ENCODE data around the gene RAB6B. TPM values are rescaled to one million over a fixed set of nuclear protein-coding genes. Genes with fewer than 3 reads are reported as not detected.

RAB6B gene
- total RNA-seq, 1 experiment from 2014 or later, result 18.0 TPM

DNA sequence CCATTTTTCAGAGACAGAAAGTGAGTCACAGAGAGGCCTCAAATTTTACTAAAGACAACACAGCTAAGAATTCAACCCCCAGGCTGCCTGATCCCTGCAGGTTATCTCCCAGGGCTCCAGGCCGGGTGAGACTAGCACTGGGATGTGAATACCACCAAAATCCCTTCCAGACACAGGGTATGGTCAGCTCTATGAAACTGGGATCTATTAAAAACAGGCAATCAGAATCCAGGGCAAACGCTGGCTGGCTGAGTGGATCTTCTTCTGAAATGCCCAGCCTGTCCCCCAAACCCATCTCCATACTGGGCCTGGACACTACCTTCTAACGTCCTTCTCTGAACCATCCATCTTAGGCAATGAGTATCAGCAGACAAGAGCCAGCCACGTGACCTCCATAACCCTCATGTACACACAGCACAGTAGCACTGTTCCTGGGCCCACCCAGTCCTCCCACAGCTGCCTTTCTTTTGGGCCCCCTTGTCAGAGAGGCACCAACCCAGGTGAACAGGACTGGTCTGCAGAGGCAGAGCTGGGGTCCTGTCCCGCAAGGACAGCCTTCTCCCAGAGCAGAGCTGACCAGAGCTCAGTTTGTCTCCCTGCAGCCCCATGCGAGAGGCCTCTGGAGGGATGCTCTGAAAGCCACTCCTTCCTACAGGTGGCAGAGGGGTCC lies 1.9 kb downstream of the RAB6B start (continued):
- TF ChIP-seq, protein P1, sequence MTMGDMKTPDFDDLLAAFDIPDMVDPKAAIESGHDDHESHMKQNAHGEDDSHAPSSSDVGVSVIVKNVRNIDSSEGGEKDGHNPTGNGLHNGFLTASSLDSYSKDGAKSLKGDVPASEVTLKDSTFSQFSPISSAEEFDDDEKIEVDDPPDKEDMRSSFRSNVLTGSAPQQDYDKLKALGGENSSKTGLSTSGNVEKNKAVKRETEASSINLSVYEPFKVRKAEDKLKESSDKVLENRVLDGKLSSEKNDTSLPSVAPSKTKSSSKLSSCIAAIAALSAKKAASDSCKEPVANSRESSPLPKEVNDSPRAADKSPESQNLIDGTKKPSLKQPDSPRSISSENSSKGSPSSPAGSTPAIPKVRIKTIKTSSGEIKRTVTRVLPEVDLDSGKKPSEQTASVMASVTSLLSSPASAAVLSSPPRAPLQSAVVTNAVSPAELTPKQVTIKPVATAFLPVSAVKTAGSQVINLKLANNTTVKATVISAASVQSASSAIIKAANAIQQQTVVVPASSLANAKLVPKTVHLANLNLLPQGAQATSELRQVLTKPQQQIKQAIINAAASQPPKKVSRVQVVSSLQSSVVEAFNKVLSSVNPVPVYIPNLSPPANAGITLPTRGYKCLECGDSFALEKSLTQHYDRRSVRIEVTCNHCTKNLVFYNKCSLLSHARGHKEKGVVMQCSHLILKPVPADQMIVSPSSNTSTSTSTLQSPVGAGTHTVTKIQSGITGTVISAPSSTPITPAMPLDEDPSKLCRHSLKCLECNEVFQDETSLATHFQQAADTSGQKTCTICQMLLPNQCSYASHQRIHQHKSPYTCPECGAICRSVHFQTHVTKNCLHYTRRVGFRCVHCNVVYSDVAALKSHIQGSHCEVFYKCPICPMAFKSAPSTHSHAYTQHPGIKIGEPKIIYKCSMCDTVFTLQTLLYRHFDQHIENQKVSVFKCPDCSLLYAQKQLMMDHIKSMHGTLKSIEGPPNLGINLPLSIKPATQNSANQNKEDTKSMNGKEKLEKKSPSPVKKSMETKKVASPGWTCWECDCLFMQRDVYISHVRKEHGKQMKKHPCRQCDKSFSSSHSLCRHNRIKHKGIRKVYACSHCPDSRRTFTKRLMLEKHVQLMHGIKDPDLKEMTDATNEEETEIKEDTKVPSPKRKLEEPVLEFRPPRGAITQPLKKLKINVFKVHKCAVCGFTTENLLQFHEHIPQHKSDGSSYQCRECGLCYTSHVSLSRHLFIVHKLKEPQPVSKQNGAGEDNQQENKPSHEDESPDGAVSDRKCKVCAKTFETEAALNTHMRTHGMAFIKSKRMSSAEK (CRISPR knock-in tag; IDR thresholded peaks at IDR 0.05; ENCODE audit: borderline replicate concordance), result no peak
- TF ChIP-seq, protein P2, sequence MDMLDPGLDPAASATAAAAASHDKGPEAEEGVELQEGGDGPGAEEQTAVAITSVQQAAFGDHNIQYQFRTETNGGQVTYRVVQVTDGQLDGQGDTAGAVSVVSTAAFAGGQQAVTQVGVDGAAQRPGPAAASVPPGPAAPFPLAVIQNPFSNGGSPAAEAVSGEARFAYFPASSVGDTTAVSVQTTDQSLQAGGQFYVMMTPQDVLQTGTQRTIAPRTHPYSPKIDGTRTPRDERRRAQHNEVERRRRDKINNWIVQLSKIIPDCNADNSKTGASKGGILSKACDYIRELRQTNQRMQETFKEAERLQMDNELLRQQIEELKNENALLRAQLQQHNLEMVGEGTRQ (CRISPR knock-in tag; IDR thresholded peaks at IDR 0.05), result no peak
- TF ChIP-seq, protein P3, sequence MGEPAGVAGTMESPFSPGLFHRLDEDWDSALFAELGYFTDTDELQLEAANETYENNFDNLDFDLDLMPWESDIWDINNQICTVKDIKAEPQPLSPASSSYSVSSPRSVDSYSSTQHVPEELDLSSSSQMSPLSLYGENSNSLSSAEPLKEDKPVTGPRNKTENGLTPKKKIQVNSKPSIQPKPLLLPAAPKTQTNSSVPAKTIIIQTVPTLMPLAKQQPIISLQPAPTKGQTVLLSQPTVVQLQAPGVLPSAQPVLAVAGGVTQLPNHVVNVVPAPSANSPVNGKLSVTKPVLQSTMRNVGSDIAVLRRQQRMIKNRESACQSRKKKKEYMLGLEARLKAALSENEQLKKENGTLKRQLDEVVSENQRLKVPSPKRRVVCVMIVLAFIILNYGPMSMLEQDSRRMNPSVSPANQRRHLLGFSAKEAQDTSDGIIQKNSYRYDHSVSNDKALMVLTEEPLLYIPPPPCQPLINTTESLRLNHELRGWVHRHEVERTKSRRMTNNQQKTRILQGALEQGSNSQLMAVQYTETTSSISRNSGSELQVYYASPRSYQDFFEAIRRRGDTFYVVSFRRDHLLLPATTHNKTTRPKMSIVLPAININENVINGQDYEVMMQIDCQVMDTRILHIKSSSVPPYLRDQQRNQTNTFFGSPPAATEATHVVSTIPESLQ (CRISPR knock-in tag; IDR thresholded peaks at IDR 0.05), result no peak
- no peak for TF ChIP-seq ZNF219 (CRISPR knock-in tag; IDR thresholded peaks at IDR 0.05; ENCODE audit: borderline replicate concordance)
- TF ChIP-seq NR3C1 (CRISPR knock-in tag; conservative IDR thresholded peaks at IDR 0.05; ENCODE audit: low read depth), result no peak
- TF ChIP-seq, protein P4, sequence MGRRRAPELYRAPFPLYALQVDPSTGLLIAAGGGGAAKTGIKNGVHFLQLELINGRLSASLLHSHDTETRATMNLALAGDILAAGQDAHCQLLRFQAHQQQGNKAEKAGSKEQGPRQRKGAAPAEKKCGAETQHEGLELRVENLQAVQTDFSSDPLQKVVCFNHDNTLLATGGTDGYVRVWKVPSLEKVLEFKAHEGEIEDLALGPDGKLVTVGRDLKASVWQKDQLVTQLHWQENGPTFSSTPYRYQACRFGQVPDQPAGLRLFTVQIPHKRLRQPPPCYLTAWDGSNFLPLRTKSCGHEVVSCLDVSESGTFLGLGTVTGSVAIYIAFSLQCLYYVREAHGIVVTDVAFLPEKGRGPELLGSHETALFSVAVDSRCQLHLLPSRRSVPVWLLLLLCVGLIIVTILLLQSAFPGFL (CRISPR knock-in tag; IDR thresholded peaks at IDR 0.05; ENCODE audit: borderline replicate concordance), result no peak
- TF ChIP-seq, protein P5, sequence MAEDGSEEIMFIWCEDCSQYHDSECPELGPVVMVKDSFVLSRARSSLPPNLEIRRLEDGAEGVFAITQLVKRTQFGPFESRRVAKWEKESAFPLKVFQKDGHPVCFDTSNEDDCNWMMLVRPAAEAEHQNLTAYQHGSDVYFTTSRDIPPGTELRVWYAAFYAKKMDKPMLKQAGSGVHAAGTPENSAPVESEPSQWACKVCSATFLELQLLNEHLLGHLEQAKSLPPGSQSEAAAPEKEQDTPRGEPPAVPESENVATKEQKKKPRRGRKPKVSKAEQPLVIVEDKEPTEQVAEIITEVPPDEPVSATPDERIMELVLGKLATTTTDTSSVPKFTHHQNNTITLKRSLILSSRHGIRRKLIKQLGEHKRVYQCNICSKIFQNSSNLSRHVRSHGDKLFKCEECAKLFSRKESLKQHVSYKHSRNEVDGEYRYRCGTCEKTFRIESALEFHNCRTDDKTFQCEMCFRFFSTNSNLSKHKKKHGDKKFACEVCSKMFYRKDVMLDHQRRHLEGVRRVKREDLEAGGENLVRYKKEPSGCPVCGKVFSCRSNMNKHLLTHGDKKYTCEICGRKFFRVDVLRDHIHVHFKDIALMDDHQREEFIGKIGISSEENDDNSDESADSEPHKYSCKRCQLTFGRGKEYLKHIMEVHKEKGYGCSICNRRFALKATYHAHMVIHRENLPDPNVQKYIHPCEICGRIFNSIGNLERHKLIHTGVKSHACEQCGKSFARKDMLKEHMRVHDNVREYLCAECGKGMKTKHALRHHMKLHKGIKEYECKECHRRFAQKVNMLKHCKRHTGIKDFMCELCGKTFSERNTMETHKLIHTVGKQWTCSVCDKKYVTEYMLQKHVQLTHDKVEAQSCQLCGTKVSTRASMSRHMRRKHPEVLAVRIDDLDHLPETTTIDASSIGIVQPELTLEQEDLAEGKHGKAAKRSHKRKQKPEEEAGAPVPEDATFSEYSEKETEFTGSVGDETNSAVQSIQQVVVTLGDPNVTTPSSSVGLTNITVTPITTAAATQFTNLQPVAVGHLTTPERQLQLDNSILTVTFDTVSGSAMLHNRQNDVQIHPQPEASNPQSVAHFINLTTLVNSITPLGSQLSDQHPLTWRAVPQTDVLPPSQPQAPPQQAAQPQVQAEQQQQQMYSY (CRISPR knock-in tag; IDR thresholded peaks at IDR 0.05), result no peak
- TF ChIP-seq, protein P6, sequence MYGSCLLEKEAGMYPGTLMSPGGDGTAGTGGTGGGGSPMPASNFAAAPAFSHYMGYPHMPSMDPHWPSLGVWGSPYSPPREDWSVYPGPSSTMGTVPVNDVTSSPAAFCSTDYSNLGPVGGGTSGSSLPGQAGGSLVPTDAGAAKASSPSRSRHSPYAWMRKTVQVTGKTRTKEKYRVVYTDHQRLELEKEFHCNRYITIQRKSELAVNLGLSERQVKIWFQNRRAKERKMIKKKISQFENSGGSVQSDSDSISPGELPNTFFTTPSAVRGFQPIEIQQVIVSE (CRISPR knock-in tag; IDR thresholded peaks at IDR 0.05; ENCODE audit: borderline replicate concordance), result no peak
- TF ChIP-seq, protein P7, sequence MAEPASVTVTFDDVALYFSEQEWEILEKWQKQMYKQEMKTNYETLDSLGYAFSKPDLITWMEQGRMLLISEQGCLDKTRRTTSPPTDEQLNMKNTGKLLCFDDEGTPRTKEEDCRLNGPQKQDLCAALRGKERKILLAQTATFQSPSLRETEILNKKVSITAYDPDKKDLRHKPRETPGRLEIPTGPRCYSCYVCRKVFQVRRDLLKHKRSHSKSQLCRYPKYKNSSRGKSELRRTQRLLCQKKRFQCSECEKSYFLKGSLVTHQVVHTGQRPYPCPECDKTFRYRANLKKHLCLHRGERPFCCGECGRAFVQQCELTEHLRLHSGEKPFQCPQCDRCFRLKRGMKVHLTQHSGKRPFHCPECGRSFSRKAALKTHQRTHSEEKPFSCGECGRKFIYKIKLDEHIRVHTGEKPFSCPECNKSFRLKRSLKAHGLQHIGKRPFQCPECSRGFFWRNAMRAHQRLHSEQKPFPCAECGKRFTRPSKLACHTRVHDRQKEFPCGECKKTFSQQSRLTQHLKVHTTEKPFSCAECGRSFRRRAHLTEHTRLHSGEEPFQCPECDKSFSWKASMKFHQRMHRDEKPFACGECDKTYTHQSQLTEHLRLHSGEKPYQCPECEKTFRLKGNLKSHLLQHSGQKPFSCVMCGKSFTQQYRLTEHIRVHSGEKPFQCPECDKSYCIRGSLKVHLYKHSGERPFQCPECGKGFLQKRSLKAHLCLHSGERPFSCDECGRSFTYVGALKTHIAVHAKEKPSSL (CRISPR knock-in tag; conservative IDR thresholded peaks at IDR 0.05), result no peak
- TF ChIP-seq ZNF423 (CRISPR knock-in tag; IDR thresholded peaks at IDR 0.05), result no peak
- TF ChIP-seq, protein P8, sequence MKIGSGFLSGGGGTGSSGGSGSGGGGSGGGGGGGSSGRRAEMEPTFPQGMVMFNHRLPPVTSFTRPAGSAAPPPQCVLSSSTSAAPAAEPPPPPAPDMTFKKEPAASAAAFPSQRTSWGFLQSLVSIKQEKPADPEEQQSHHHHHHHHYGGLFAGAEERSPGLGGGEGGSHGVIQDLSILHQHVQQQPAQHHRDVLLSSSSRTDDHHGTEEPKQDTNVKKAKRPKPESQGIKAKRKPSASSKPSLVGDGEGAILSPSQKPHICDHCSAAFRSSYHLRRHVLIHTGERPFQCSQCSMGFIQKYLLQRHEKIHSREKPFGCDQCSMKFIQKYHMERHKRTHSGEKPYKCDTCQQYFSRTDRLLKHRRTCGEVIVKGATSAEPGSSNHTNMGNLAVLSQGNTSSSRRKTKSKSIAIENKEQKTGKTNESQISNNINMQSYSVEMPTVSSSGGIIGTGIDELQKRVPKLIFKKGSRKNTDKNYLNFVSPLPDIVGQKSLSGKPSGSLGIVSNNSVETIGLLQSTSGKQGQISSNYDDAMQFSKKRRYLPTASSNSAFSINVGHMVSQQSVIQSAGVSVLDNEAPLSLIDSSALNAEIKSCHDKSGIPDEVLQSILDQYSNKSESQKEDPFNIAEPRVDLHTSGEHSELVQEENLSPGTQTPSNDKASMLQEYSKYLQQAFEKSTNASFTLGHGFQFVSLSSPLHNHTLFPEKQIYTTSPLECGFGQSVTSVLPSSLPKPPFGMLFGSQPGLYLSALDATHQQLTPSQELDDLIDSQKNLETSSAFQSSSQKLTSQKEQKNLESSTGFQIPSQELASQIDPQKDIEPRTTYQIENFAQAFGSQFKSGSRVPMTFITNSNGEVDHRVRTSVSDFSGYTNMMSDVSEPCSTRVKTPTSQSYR (CRISPR knock-in tag; IDR thresholded peaks at IDR 0.05), result no peak
